Measurements from ENCODE around the gene NBPF15.
"Not testable (repeated sequence)": the region's sequence is repeated elsewhere in the genome, so short reads cannot be mapped to it uniquely, and the experiment has no call there.

The NBPF15 gene

GRCh38 chr1:144461136-144461759 is at the start of gene NBPF15:
NBPF15 (minus strand) TSS chr1:144461669; CDS start chr1:144440003, 21,666 bp downstream.
- peak; percentile 53 to 94 for DNase-seq

- not testable (repeated sequence) for DNase-seq
Measured at GRCh38 chr1:144496429-144496828, 35.0 kb upstream of the NBPF15 start.

GRCh38 chr1:144494130-144494529 is 32.7 kb upstream of the NBPF15 start:
- DNase-seq, result not testable (repeated sequence)

GRCh38 chr1:144490394-144490793 is 28.9 kb upstream of the NBPF15 start:
- DNase-seq, result peak in 1 of 2 experiments; percentile 34

GRCh38 chr1:144487002-144487401 is 25.5 kb upstream of the NBPF15 start:
- DNase-seq, result peak; percentile 40 to 58

- not testable (repeated sequence) for DNase-seq
Measured at GRCh38 chr1:144485048-144485993, 23.9 kb upstream of the NBPF15 start.

- not testable (repeated sequence) for DNase-seq
Measured at GRCh38 chr1:144473897-144474296, 12.4 kb upstream of the NBPF15 start.

- DNase-seq, result not testable (repeated sequence)
Measured at GRCh38 chr1:144471434-144471833, 10.0 kb upstream of the NBPF15 start.

- not testable (repeated sequence) for DNase-seq
Measured at GRCh38 chr1:144461778-144462177, 309 bp upstream of the NBPF15 start.

GRCh38 chr1:144460686-144461085 is 783 bp downstream of the NBPF15 start:
- not testable (repeated sequence) for DNase-seq

- DNase-seq, result not testable (repeated sequence)
Measured at GRCh38 chr1:144442402-144442801, 19.1 kb downstream of the NBPF15 start.

GRCh38 chr1:144439737-144440136 is 21.7 kb downstream of the NBPF15 start:
- DNase-seq, result not testable (repeated sequence)

- peak; percentile 67 to 89 for DNase-seq
Measured at GRCh38 chr1:144418891-144419694, 42.4 kb downstream of the NBPF15 start.

GRCh38 chr1:144413404-144414118 is 47.9 kb downstream of the NBPF15 start:
- DNase-seq, result not testable (repeated sequence)

GRCh38 chr1:144412491-144413403 is 48.7 kb downstream of the NBPF15 start:
- peak; percentile 100 for DNase-seq

- peak; percentile 91 to 93 for DNase-seq
Measured at GRCh38 chr1:144412068-144412471, 49.4 kb downstream of the NBPF15 start.

- DNase-seq, result not testable (repeated sequence)
Measured at GRCh38 chr1:144402807-144403206, 58.7 kb downstream of the NBPF15 start.

- not testable (repeated sequence) for DNase-seq
Measured at GRCh38 chr1:144371651-144372050, 89.8 kb downstream of the NBPF15 start.
